ENCODE data around the gene RBBP8.

DNA sequence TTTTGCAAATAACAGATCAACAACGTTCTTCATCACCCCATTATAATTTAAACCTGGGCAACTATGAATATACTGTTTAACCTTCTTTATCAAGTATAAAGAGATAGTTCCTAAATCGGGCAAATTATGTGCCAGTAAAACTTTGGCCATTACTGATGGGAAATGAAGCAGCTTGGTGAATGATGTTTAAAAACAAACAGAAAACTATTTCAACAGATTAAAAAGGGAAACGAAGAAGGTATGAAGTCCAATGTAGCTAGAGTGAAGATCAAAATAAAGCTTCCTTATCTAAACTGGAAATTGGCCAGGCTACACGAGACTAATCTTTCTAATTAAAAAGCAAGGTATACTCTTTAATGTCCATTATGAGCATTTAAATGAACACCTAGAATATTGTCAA is 6.7 kb upstream of the RBBP8 start:
- TF ChIP-seq, protein P1, sequence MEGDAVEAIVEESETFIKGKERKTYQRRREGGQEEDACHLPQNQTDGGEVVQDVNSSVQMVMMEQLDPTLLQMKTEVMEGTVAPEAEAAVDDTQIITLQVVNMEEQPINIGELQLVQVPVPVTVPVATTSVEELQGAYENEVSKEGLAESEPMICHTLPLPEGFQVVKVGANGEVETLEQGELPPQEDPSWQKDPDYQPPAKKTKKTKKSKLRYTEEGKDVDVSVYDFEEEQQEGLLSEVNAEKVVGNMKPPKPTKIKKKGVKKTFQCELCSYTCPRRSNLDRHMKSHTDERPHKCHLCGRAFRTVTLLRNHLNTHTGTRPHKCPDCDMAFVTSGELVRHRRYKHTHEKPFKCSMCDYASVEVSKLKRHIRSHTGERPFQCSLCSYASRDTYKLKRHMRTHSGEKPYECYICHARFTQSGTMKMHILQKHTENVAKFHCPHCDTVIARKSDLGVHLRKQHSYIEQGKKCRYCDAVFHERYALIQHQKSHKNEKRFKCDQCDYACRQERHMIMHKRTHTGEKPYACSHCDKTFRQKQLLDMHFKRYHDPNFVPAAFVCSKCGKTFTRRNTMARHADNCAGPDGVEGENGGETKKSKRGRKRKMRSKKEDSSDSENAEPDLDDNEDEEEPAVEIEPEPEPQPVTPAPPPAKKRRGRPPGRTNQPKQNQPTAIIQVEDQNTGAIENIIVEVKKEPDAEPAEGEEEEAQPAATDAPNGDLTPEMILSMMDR (IDR thresholded peaks at IDR 0.05; ENCODE audit: extremely low read depth in 1 of 2, insufficient read depth in 1 of 2, low read depth in 1 of 2, low read length in 2 of 2) = no peak
- TF ChIP-seq POLR2A (IDR thresholded peaks at IDR 0.05; ENCODE audit: low read depth, low read length) (no peak), EZH2 (IDR thresholded peaks at IDR 0.05; ENCODE audit: borderline replicate concordance, low read depth, low read length, severe bottlenecking) (no peak), POLR2AphosphoS5 (IDR thresholded peaks at IDR 0.05; ENCODE audit: insufficient read depth, low read depth, low read length) (no peak), FOS (IDR thresholded peaks at IDR 0.05; ENCODE audit: borderline replicate concordance, insufficient read depth, low read length) (no peak)
